Panc1 (cell line): ENCODE measurements around the gene MUC22. TPM values are rescaled to one million over a fixed set of nuclear protein-coding genes. Genes with fewer than 3 reads are reported as not detected.

ENCODE experiments used
- ATAC-seq: fragments of 200-7000 bp; cut with Tn5 transposase; 2 replicates; pipeline ENCODE4 v1.9.1; 2020; ENCODE audit warnings: mild to moderate bottlenecking, moderate library complexity
- BruUV-seq: library from RNA; stranded (reverse); fragments of 400-500 nt; replicated peaks from 2 replicates; lab custom pipeline; 2021; lab: Mats Ljungman, UMichigan
- CTCF ChIA-PET: fragments of 300-600 bp; sonication (Branson Sonifier 250); formaldehyde crosslinking; loops from one replicate; lab custom pipeline; 2022; ENCODE audit warnings: antibody characterized with exemption; lab: Charles Lee
- POLR2A ChIA-PET: fragments of 300-600 bp; sonication (Branson Sonifier 250); formaldehyde crosslinking; loops from one replicate; lab custom pipeline; 2022; ENCODE audit warnings: antibody characterized with exemption; lab: Charles Lee
- DNase-seq: peaks from one replicate; pipeline ENCODE4 v3.0.0-alpha.2; 2010; ENCODE audit warnings: low read depth, low spot score
- H3K27ac ChIP-seq: 2 replicates; pipeline ENCODE4 v1.5.1; 2011; ENCODE audit warnings: mild to moderate bottlenecking, low read length, inconsistent platforms
- H3K27me3 ChIP-seq: fragments of 200-500 bp; sonication (Bioruptor generic); 2 replicates; pipeline ENCODE4 v1.6.0; 2014; ENCODE audit warnings: low read length, inconsistent platforms; ENCODE audit not compliant: control insufficient read depth, insufficient read depth
- H3K36me3 ChIP-seq: fragments of 200-500 bp; sonication (Bioruptor generic); 2 replicates; pipeline ENCODE4 v1.5.1; 2014; ENCODE audit warnings: inconsistent platforms, mild to moderate bottlenecking, low read length, moderate library complexity; ENCODE audit not compliant: control insufficient read depth, insufficient read depth
- H3K4me1 ChIP-seq: 2 replicates; pipeline ENCODE4 v1.5.1; 2011; ENCODE audit warnings: inconsistent platforms, mild to moderate bottlenecking, low read length, moderate library complexity; ENCODE audit not compliant: control insufficient read depth, insufficient read depth
- H3K4me3 ChIP-seq, 2 experiments: 2 replicates each; pipeline ENCODE4 v1.5.1; 2011 to 2012; ENCODE audit warnings: low read depth in 2 of 2, low read length in 2 of 2, mild to moderate bottlenecking in 2 of 2, inconsistent platforms in 1 of 2, moderate library complexity in 1 of 2
- H3K9me3 ChIP-seq: fragments of 200-500 bp; sonication (Bioruptor generic); 2 replicates; pipeline ENCODE4 v1.5.1; 2014; ENCODE audit warnings: low read depth, mild to moderate bottlenecking, inconsistent platforms, low read length, moderate library complexity; ENCODE audit not compliant: control insufficient read depth, insufficient read depth
- CTCF ChIP-seq: fragments of 450-650 bp; IDR thresholded peaks from 2 replicates; pipeline ENCODE4 v1.5.1; 2017; ENCODE audit warnings: mild to moderate bottlenecking
- POLR2AphosphoS5 ChIP-seq: IDR thresholded peaks from 2 replicates; pipeline ENCODE4 v1.6.1; 2012; ENCODE audit warnings: mild to moderate bottlenecking, low read depth, low read length, moderate library complexity
- SIN3A ChIP-seq: IDR thresholded peaks from 2 replicates; pipeline ENCODE4 v1.6.1; 2012; ENCODE audit warnings: low read depth, mild to moderate bottlenecking, low read length, moderate library complexity, borderline replicate concordance; ENCODE audit not compliant: insufficient read depth
- TCF7L2 ChIP-seq: IDR thresholded peaks from 2 replicates; pipeline ENCODE4 v1.6.1; 2011; ENCODE audit warnings: mild to moderate bottlenecking, low read depth, low read length, inconsistent platforms
- in situ Hi-C: cut with HindIII; loops from 2 replicates; pipeline ENCODE4 v1.10.0; 2016; ENCODE audit warnings: low sequenced_read_pairs, low pct_unique_long_range_greater_than_20kb
- intact Hi-C: fragments of 100-400 bp; cut with micrococcal nuclease; formaldehyde crosslinking; loops from one replicate; pipeline ENCODE4 v1.10.0; 2022; ENCODE audit not compliant: unreplicated experiment
- total RNA-seq: library from RNA; stranded (reverse); gene quantifications from one replicate; pipeline ENCODE4 v1.2.1, GENCODE V29; 2021; ENCODE audit not compliant: unreplicated experiment
- TF ChIP-seq, protein P1 (sequence below), 2 experiments: IDR thresholded peaks; 2 replicates each; pipeline ENCODE4 v1.6.1; 2011 to 2012; ENCODE audit warnings: low read depth in 2 of 2, control low read depth in 1 of 2, low read length in 1 of 2, mild to moderate bottlenecking in 1 of 2, moderate library complexity in 1 of 2; ENCODE audit not compliant: insufficient read depth in 1 of 2

MUC22 gene
- total RNA-seq, 1 experiment from 2014 or later = not detected

GRCh38 chr6:30981942-30982772 lies 28.1 kb upstream of the MUC22 start:
- intact Hi-C loops = no loop called here

DNA sequence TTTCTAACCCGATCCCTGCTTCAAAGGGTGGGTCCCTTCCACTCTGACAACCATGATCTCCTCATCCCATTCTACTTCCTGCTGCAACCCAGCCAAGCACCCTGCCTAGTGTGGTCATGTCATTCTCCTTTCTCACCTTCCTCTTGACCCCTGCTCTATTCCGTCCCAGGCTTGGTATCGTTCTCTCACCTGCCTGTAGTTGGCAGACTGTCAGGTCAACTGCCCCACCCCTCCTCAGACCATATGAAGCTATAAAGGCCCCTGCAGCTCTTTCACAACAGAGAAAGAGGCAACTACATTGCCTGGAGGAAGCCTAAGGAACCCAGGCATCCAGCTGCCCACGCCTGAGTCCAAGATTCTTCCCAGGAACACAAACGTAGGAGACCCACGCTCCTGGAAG lies 26.8 kb upstream of the MUC22 start, which contains the start of gene MUC21:
MUC21 (plus strand) TSS at position 280 of the 400 bp plus-strand sequence. CDS start 241 bp downstream, outside the sequence.
- Histone ChIP-seq H3K4me3 (no peak within 1 kb of the TSS), H3K27me3 (peaks cover 2% of the 10 kb centered on the region; the same call in 1 of the 2 replicates), H3K27ac (no peak within 1 kb of the TSS), H3K9me3 (no peaks in the 10 kb centered on the region), H3K36me3 (no peaks in the 10 kb centered on the region), H3K4me1 (0 out of 2 replicates have a peak, but pooled peaks cover 4% of the 10 kb centered on the region)
- ChIA-PET POLR2A (no interaction called here), CTCF (no interaction called here)
- intact Hi-C loops = no loop called here
- in situ Hi-C loops = no loop called here
- DNase-seq = no peak
- TF ChIP-seq, protein P1, sequence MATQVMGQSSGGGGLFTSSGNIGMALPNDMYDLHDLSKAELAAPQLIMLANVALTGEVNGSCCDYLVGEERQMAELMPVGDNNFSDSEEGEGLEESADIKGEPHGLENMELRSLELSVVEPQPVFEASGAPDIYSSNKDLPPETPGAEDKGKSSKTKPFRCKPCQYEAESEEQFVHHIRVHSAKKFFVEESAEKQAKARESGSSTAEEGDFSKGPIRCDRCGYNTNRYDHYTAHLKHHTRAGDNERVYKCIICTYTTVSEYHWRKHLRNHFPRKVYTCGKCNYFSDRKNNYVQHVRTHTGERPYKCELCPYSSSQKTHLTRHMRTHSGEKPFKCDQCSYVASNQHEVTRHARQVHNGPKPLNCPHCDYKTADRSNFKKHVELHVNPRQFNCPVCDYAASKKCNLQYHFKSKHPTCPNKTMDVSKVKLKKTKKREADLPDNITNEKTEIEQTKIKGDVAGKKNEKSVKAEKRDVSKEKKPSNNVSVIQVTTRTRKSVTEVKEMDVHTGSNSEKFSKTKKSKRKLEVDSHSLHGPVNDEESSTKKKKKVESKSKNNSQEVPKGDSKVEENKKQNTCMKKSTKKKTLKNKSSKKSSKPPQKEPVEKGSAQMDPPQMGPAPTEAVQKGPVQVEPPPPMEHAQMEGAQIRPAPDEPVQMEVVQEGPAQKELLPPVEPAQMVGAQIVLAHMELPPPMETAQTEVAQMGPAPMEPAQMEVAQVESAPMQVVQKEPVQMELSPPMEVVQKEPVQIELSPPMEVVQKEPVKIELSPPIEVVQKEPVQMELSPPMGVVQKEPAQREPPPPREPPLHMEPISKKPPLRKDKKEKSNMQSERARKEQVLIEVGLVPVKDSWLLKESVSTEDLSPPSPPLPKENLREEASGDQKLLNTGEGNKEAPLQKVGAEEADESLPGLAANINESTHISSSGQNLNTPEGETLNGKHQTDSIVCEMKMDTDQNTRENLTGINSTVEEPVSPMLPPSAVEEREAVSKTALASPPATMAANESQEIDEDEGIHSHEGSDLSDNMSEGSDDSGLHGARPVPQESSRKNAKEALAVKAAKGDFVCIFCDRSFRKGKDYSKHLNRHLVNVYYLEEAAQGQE (IDR thresholded peaks at IDR 0.05; ENCODE audit: insufficient read depth in 1 of 2, low read depth in 2 of 2, low read length in 1 of 2) = no peak
- TF ChIP-seq POLR2AphosphoS5 (no peak), SIN3A (no peak), CTCF (no peak), TCF7L2 (no peak)
- ATAC-seq = no peak
- BruUV-seq = no TSS peak

More at GRCh38 chr6:30981942-30982772, 28.1 kb upstream of the MUC22 start:
- DNase-seq (no peak), ATAC-seq (peak; percentile 82; the same call in 1 of the 2 replicates)
- no peaks in the 10 kb centered on the region for H3K9me3 ChIP-seq
- ChIA-PET CTCF (no interaction called here), POLR2A (interaction anchor here (0.6 kb wide), 2 partner anchors 26 to 69 kb away, joined by 3 to 7 read pairs; no protein-coding TSS in a partner anchor)
- no peak overlapping the region for H3K4me3 ChIP-seq
- 0 out of 2 replicates have a peak, but pooled peaks cover 4% of the 10 kb centered on the region for H3K4me1 ChIP-seq
- TF ChIP-seq CTCF = no peak
- no peak for TF ChIP-seq POLR2AphosphoS5
- TF ChIP-seq, protein P1 (IDR thresholded peaks at IDR 0.05; ENCODE audit: insufficient read depth in 1 of 2, low read depth in 2 of 2, low read length in 1 of 2) = no peak
- TF ChIP-seq SIN3A = no peak
- TF ChIP-seq TCF7L2 = no peak
- no peak overlapping the region for H3K27ac ChIP-seq
- in situ Hi-C loops = no loop called here
- BruUV-seq = no TSS peak
- H3K27me3 ChIP-seq = peaks cover 2% of the 10 kb centered on the region; the same call in 1 of the 2 replicates
- no peaks in the 10 kb centered on the region for H3K36me3 ChIP-seq
